ENCODE results near the gene TMPRSS6.

Gene TMPRSS6

GRCh38 chr22:37109242-37109917, at the start of gene TMPRSS6:
Gene TMPRSS6 (minus strand): TSS chr22:37109713. CDS start chr22:37103417, 6,296 bp downstream.
- DNase-seq = no peak

GRCh38 chr22:37158963-37159290, 49.4 kb upstream of the TMPRSS6 start:
- no peak for DNase-seq

- no peak for DNase-seq
Measured at GRCh38 chr22:37157516-37158285, 48.2 kb upstream of the TMPRSS6 start.

GRCh38 chr22:37156686-37157435, 47.3 kb upstream of the TMPRSS6 start:
- no peak for DNase-seq

- DNase-seq = no peak
Measured at GRCh38 chr22:37155971-37156370, 46.5 kb upstream of the TMPRSS6 start.

- DNase-seq = no peak
Measured at GRCh38 chr22:37154925-37155712, 45.6 kb upstream of the TMPRSS6 start.

- no peak for DNase-seq
Measured at GRCh38 chr22:37153901-37154300, 44.4 kb upstream of the TMPRSS6 start.

- DNase-seq = no peak
Measured at GRCh38 chr22:37151401-37151800, 41.9 kb upstream of the TMPRSS6 start.

- no peak for DNase-seq
Measured at GRCh38 chr22:37150701-37151100, 41.2 kb upstream of the TMPRSS6 start.

- DNase-seq = no peak
Measured at GRCh38 chr22:37148742-37149665, 39.5 kb upstream of the TMPRSS6 start.

- no peak for DNase-seq
Measured at GRCh38 chr22:37148031-37148651, 38.6 kb upstream of the TMPRSS6 start.

- no peak for DNase-seq
Measured at GRCh38 chr22:37147186-37147990, 37.9 kb upstream of the TMPRSS6 start.

- DNase-seq = no peak
Measured at GRCh38 chr22:37146507-37147180, 37.1 kb upstream of the TMPRSS6 start.

- DNase-seq = no peak
Measured at GRCh38 chr22:37146051-37146385, 36.5 kb upstream of the TMPRSS6 start.

- DNase-seq = no peak
Measured at GRCh38 chr22:37145180-37146050, 35.9 kb upstream of the TMPRSS6 start.

- DNase-seq = no peak
Measured at GRCh38 chr22:37144180-37144554, 34.7 kb upstream of the TMPRSS6 start.

GRCh38 chr22:37141971-37142370, 32.5 kb upstream of the TMPRSS6 start:
- no peak for DNase-seq

- DNase-seq = no peak
Measured at GRCh38 chr22:37141476-37141875, 32.0 kb upstream of the TMPRSS6 start.

GRCh38 chr22:37140686-37141323, 31.3 kb upstream of the TMPRSS6 start:
- no peak for DNase-seq
